Spleen (tissue), 7 donors: ENCODE measurements around the gene LRRTM4.
"Not testable (repeated sequence)": the region's sequence is repeated elsewhere in the genome, so short reads cannot be mapped to it uniquely, and the experiment has no call there.

Source experiments
- CTCF ChIP-seq, 11 experiments: fragments of 200-600 bp in 7 of 11; fragments of 450-650 bp in 4 of 11; sonication (generic) in 4 of 11; IDR thresholded peaks in 8 of 11; conservative IDR thresholded peaks in 3 of 11; 1 replicate in 7 of 11; 2 replicates in 4 of 11; pipeline versions ENCODE4 v1.4.0 to v1.8.0; 2016 to 2021; ENCODE audit warnings: antibody characterized with exemption in 11 of 11, inconsistent platforms in 4 of 11, mild to moderate bottlenecking in 1 of 11
- POLR2A ChIP-seq, 3 donors: fragments of 450-650 bp; IDR thresholded peaks; one replicate each; pipeline ENCODE4 v1.5.1; 2017; ENCODE audit warnings: antibody characterized with exemption in 3 of 3, mild to moderate bottlenecking in 1 of 3
- POLR2AphosphoS5 ChIP-seq, 3 donors: sonication (generic); formaldehyde crosslinking; IDR thresholded peaks; one replicate each; pipeline ENCODE4 v1.5.1; 2017; ENCODE audit warnings: antibody characterized with exemption in 3 of 3
- donor health status: DM: no; HTN: no; CAD: no; lungs with moderate emphysema.
- donor health status: DM: no; HTN: no; CAD: no.
- donor health status: DM: no; HTN: no; CAD: no.

- TF ChIP-seq POLR2AphosphoS5 (IDR thresholded peaks at IDR 0.05); CTCF (IDR thresholded peaks at IDR 0.05 in 8 of 11, conservative IDR thresholded peaks at IDR 0.05 in 3 of 11); POLR2A (IDR thresholded peaks at IDR 0.05): not testable (repeated sequence)
Measured at GRCh38 chr2:77128479-77128878, 393.7 kb downstream of the LRRTM4 start.
